ENCODE measurements around the gene OTUD5.
"Not testable (repeated sequence)": the region's sequence is repeated elsewhere in the genome, so short reads cannot be mapped to it uniquely, and the experiment has no call there.

Gene OTUD5

DNA sequence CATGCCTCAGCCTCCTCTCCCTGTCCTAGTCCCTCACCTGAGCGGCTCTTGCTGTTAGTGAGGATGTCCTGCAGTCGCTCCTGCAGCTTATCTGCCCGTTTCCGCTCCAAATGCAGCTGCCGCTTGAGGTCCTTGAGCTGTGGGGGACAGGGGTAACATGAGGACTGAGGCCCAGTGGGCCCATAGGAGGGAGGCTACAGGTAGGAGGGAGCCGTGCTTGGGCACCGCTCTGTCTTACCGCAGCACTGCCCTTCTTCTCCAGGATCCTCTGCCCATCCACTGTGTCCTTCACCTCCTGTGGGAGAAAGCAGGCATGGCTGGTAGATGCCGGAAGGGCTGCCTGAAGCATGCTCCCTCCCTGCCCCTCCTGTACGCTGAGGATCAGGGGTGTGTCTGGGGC is 23.8 kb upstream of the OTUD5 start:
- TF ChIP-seq CTCF (IDR thresholded peaks at IDR 0.05; ENCODE audit: low read length) = no peak
- no peak for TF ChIP-seq EZH2 (IDR thresholded peaks at IDR 0.05; ENCODE audit: borderline replicate concordance, low read length)
- H3K4me2 ChIP-seq (ENCODE audit: low read length) = no peak overlapping the region
- no peaks in the 10 kb centered on the region for H3K27me3 ChIP-seq (ENCODE audit: insufficient read depth, low read length)
- H3F3A ChIP-seq (ENCODE audit: insufficient read depth, low read length) = no peaks in the 10 kb centered on the region
- H4K20me1 ChIP-seq (ENCODE audit: insufficient read depth, low read length) = no peaks in the 10 kb centered on the region
- H2AFZ ChIP-seq (ENCODE audit: low read length) = no peak overlapping the region
- H3K4me3 ChIP-seq (ENCODE audit: low read depth, low read length, poor library complexity, severe bottlenecking) = no peak overlapping the region
- H3K36me3 ChIP-seq (ENCODE audit: insufficient read depth, low read length) = peaks cover 41% of the 10 kb centered on the region
- H3K9me2 ChIP-seq (ENCODE audit: low read depth, low read length) = no peaks in the 10 kb centered on the region
- no peaks in the 10 kb centered on the region for H3K9me3 ChIP-seq (ENCODE audit: low read length)
- no peaks in the 10 kb centered on the region for H3K79me2 ChIP-seq (ENCODE audit: insufficient read depth, low read length)
- no peak overlapping the region for H3K27ac ChIP-seq (ENCODE audit: low read depth, low read length, poor library complexity, severe bottlenecking)
- no peaks in the 10 kb centered on the region for H3K4me1 ChIP-seq (ENCODE audit: insufficient read depth, low read length, severe bottlenecking)
- H3K9ac ChIP-seq (ENCODE audit: low read length) = no peak overlapping the region

- not testable (repeated sequence) for H3K4me1 ChIP-seq (ENCODE audit: insufficient read depth, low read length, severe bottlenecking); H3K4me3 ChIP-seq (ENCODE audit: low read depth, low read length, poor library complexity, severe bottlenecking); H3F3A ChIP-seq (ENCODE audit: insufficient read depth, low read length); H3K79me2 ChIP-seq (ENCODE audit: insufficient read depth, low read length); H3K9me2 ChIP-seq (ENCODE audit: low read depth, low read length); H4K20me1 ChIP-seq (ENCODE audit: insufficient read depth, low read length); H3K27me3 ChIP-seq (ENCODE audit: insufficient read depth, low read length); H3K27ac ChIP-seq (ENCODE audit: low read depth, low read length, poor library complexity, severe bottlenecking); H3K9me3 ChIP-seq (ENCODE audit: low read length); H2AFZ ChIP-seq (ENCODE audit: low read length); H3K9ac ChIP-seq (ENCODE audit: low read length); H3K4me2 ChIP-seq (ENCODE audit: low read length)
- peaks cover 43% of the 10 kb centered on the region for H3K36me3 ChIP-seq (ENCODE audit: insufficient read depth, low read length)
Measured at GRCh38 chrX:48980341-48980740, 22.9 kb upstream of the OTUD5 start.

DNA sequence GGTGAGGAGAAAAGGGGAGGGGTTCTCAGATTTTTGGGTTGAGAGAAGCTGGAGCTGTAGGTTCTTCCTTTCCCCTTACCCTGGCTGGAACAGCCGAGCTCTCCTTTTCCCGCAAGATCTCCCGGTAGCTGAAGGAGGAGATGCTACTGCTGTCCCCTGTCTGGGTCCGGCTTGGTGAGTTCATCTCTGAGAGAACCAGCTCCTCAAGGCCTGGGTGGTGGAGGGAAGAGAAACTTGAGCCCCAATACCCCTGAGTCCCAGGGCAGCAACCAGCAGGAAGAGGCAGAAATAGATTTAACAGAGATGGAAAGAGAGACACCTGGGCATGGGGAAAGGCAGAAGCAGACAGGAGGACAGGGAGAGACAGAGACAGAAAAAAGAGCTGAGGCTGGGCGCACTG is 20.8 kb upstream of the OTUD5 start:
- H3K79me2 ChIP-seq (ENCODE audit: insufficient read depth, low read length) = no peaks in the 10 kb centered on the region
- no peaks in the 10 kb centered on the region for H3K9me2 ChIP-seq (ENCODE audit: low read depth, low read length)
- H3K4me3 ChIP-seq (ENCODE audit: low read depth, low read length, poor library complexity, severe bottlenecking) = no peak overlapping the region
- H3K27me3 ChIP-seq (ENCODE audit: insufficient read depth, low read length) = no peaks in the 10 kb centered on the region
- no peak overlapping the region for H3K4me2 ChIP-seq (ENCODE audit: low read length)
- TF ChIP-seq CTCF (IDR thresholded peaks at IDR 0.05; ENCODE audit: low read length) (no peak), EZH2 (IDR thresholded peaks at IDR 0.05; ENCODE audit: borderline replicate concordance, low read length) (no peak)
- peaks cover 45% of the 10 kb centered on the region for H3K36me3 ChIP-seq (ENCODE audit: insufficient read depth, low read length)
- H3K4me1 ChIP-seq (ENCODE audit: insufficient read depth, low read length, severe bottlenecking) = no peaks in the 10 kb centered on the region
- no peak overlapping the region for H3K9ac ChIP-seq (ENCODE audit: low read length)
- no peak overlapping the region for H3K27ac ChIP-seq (ENCODE audit: low read depth, low read length, poor library complexity, severe bottlenecking)
- no peaks in the 10 kb centered on the region for H4K20me1 ChIP-seq (ENCODE audit: insufficient read depth, low read length)
- H3K9me3 ChIP-seq (ENCODE audit: low read length) = no peaks in the 10 kb centered on the region
- H3F3A ChIP-seq (ENCODE audit: insufficient read depth, low read length) = no peaks in the 10 kb centered on the region
- no peak overlapping the region for H2AFZ ChIP-seq (ENCODE audit: low read length)

- Histone ChIP-seq H3K27ac (ENCODE audit: low read depth, low read length, poor library complexity, severe bottlenecking) (no peak overlapping the region), H3K4me2 (ENCODE audit: low read length) (no peak overlapping the region), H3K4me1 (ENCODE audit: insufficient read depth, low read length, severe bottlenecking) (peaks cover 4% of the 10 kb centered on the region), H4K20me1 (ENCODE audit: insufficient read depth, low read length) (no peaks in the 10 kb centered on the region), H3K9ac (ENCODE audit: low read length) (no peak overlapping the region), H3K4me3 (ENCODE audit: low read depth, low read length, poor library complexity, severe bottlenecking) (no peak overlapping the region), H3K79me2 (ENCODE audit: insufficient read depth, low read length) (no peaks in the 10 kb centered on the region), H3K9me3 (ENCODE audit: low read length) (no peaks in the 10 kb centered on the region), H3K27me3 (ENCODE audit: insufficient read depth, low read length) (no peaks in the 10 kb centered on the region), H3K36me3 (ENCODE audit: insufficient read depth, low read length) (peaks cover 28% of the 10 kb centered on the region), H3K9me2 (ENCODE audit: low read depth, low read length) (no peaks in the 10 kb centered on the region), H2AFZ (ENCODE audit: low read length) (no peak overlapping the region), H3F3A (ENCODE audit: insufficient read depth, low read length) (no peaks in the 10 kb centered on the region)
- TF ChIP-seq CTCF (IDR thresholded peaks at IDR 0.05; ENCODE audit: low read length) (no peak), EZH2 (IDR thresholded peaks at IDR 0.05; ENCODE audit: borderline replicate concordance, low read length) (no peak)
Measured at GRCh38 chrX:48976086-48976485, 18.7 kb upstream of the OTUD5 start.
